ENCODE data around the gene GNA14.

GNA14 gene

GRCh38 chr9:77384406-77384805 is 263.7 kb downstream of the GNA14 start:
- DNase-seq: no peak

GRCh38 chr9:77375956-77376532 is 272.1 kb downstream of the GNA14 start:
- no peak for DNase-seq

GRCh38 chr9:77374266-77374665 is 273.9 kb downstream of the GNA14 start:
- DNase-seq: no peak

All from effector CD4-positive, alpha-beta T cell (primary cell).